GM11168 (cell line): Measurements from ENCODE around the gene SCD5.
"Not testable (repeated sequence)": the region's sequence is repeated elsewhere in the genome, so short reads cannot be mapped to it uniquely, and the experiment has no call there.

ENCODE experiments used
- in situ Hi-C: fragments of 300-500 bp; cut with MboI; formaldehyde crosslinking; loops from one replicate; pipeline ENCODE4 v1.12.0; 2022; ENCODE audit warnings: low sequenced_read_pairs; ENCODE audit not compliant: unreplicated experiment

SCD5 gene

GRCh38 chr4:82798168-82799005 lies at the start of gene SCD5:
SCD5 (minus strand) TSS chr4:82798796; CDS start chr4:82798537, 259 bp downstream.
- in situ Hi-C loops = no loop called here

GRCh38 chr4:82842593-82842992 lies 44.0 kb upstream of the SCD5 start:
- in situ Hi-C loops = no loop called here

- in situ Hi-C loops = no loop called here
These were observed 41.0 kb upstream of the SCD5 start for GRCh38 chr4:82839624-82840023.

GRCh38 chr4:82833696-82834313 lies 35.2 kb upstream of the SCD5 start:
- in situ Hi-C loops = no loop called here

GRCh38 chr4:82833060-82833459 lies 34.5 kb upstream of the SCD5 start:
- in situ Hi-C loops = not testable (repeated sequence)

- in situ Hi-C loops = no loop called here
These were observed 26.8 kb upstream of the SCD5 start for GRCh38 chr4:82825425-82825824.

- in situ Hi-C loops = no loop called here
These were observed 24.5 kb upstream of the SCD5 start for GRCh38 chr4:82823062-82823461.

GRCh38 chr4:82820689-82821088 lies 22.1 kb upstream of the SCD5 start:
- in situ Hi-C loops = no loop called here

- in situ Hi-C loops = no loop called here
These were observed 20.4 kb upstream of the SCD5 start for GRCh38 chr4:82818664-82819662.

GRCh38 chr4:82816874-82817273 lies 18.3 kb upstream of the SCD5 start:
- in situ Hi-C loops = not testable (repeated sequence)

- in situ Hi-C loops = no loop called here
These were observed 15.4 kb upstream of the SCD5 start for GRCh38 chr4:82814034-82814433.

GRCh38 chr4:82811838-82812341 lies 13.3 kb upstream of the SCD5 start:
- in situ Hi-C loops = no loop called here

- in situ Hi-C loops = no loop called here
These were observed 12.8 kb upstream of the SCD5 start for GRCh38 chr4:82811392-82811791.

- in situ Hi-C loops = no loop called here
These were observed 11.6 kb upstream of the SCD5 start for GRCh38 chr4:82810176-82810575.

- in situ Hi-C loops = no loop called here
These were observed 11.0 kb upstream of the SCD5 start for GRCh38 chr4:82809619-82810018.

- in situ Hi-C loops = no loop called here
These were observed 5.2 kb upstream of the SCD5 start for GRCh38 chr4:82803746-82804145.

GRCh38 chr4:82802911-82803310 lies 4.3 kb upstream of the SCD5 start:
- in situ Hi-C loops = no loop called here

- in situ Hi-C loops = no loop called here
These were observed 3.4 kb upstream of the SCD5 start for GRCh38 chr4:82801910-82802521.

GRCh38 chr4:82799006-82799881 lies 648 bp upstream of the SCD5 start:
- in situ Hi-C loops = no loop called here
